ENCODE measurements around the gene PYCARD. TPM values are rescaled to one million over a fixed set of nuclear protein-coding genes. Genes with fewer than 3 reads are reported as not detected.
"Not testable (repeated sequence)": the region's sequence is repeated elsewhere in the genome, so short reads cannot be mapped to it uniquely, and the experiment has no call there.

The PYCARD gene
- total RNA-seq, 4 donors from 2014 or later = 53.0 to 70.7 (median 63.9) TPM

DNA sequence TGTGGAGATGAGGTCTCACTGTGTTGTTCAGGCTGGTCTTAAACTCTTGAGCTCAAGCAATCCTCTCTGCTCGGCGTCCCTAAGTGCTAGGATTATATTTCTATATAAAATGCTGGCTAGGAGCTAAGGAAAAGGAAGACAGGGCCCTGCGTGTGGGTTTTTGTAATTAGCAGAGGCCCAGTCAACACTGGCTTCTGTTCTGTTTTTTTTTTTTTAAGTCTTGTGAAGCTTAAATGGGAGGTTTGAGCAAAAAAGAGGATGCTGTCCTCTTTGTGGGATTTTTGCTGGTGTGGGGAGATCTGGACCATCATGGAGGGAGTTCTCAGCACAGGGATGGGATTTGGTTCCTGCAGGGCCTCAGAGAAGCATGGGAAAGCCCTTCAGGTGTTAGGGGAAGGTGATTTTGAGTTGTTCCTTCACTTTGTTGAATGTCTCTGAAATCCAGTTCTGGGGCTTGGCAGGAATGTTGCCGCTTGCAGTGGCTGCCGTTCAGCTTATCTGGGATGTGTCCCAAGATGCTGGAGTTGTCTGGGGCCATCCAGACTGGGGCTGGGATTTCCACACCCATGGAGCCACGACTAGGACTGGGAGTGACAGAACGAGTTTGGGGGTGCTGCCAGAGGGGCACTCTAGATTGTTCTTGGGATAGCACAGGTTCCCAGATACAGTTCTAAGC lies 4.2 kb downstream of the PYCARD start:
- Histone ChIP-seq H3K9me3 (no peaks in the 10 kb centered on the region), H3K27me3 (no peaks in the 10 kb centered on the region), H3K27ac (no peak overlapping the region), H3K36me3 (peaks cover 6 to 58% (median 23%) of the 10 kb centered on the region in 3 donors), H3K4me1 (peaks cover 21 to 48% (median 24%) of the 10 kb centered on the region in 3 donors), H3K4me3 (no peak overlapping the region)
- intact Hi-C loops (cut with DNase I) = no loop called here
- no peak for DNase-seq
- WGBS, 2 donors = 60 to 71% methylated on average over 4 to 7 of the region's 7 CpGs
- TF ChIP-seq POLR2A (IDR thresholded peaks at IDR 0.05) = no peak
- TF ChIP-seq, protein P1, sequence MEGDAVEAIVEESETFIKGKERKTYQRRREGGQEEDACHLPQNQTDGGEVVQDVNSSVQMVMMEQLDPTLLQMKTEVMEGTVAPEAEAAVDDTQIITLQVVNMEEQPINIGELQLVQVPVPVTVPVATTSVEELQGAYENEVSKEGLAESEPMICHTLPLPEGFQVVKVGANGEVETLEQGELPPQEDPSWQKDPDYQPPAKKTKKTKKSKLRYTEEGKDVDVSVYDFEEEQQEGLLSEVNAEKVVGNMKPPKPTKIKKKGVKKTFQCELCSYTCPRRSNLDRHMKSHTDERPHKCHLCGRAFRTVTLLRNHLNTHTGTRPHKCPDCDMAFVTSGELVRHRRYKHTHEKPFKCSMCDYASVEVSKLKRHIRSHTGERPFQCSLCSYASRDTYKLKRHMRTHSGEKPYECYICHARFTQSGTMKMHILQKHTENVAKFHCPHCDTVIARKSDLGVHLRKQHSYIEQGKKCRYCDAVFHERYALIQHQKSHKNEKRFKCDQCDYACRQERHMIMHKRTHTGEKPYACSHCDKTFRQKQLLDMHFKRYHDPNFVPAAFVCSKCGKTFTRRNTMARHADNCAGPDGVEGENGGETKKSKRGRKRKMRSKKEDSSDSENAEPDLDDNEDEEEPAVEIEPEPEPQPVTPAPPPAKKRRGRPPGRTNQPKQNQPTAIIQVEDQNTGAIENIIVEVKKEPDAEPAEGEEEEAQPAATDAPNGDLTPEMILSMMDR (IDR thresholded peaks at IDR 0.05) = no peak

DNA sequence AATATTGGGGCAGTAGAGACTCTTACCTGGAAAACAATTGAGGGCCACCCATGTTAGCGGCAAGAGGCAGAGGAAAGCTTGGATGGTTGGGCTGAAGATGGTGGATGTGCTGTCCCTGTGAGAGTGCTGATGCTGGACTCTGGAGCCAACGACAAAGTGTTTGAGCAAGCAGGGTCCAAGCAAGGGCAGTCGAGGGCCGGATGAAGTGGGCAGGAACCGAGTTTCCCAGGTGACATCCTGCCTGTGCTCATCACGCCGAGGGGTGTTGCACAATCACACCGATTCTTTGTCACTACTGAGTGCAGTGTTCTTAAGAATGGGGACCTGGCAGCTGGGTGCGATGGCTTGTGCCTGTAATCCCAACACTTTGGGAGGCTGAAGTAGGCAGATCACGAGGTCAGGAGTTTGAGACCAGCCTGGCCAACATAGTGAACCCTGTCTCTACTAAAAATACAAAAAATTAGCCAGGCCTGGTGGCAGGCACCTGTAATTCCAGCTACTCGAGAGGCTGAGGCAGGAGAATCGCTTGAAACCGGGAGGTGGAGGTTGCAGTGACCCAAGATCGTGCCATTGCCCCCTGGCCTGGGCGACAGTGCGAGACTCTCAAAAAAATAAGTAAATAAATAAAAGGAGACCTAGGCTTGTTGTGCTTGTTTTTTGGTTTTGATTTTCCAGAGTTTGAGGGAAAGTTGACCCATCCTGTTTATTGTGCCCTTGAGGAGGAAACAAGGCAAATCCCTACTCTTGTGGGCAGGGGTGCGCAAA lies 6.1 kb downstream of the PYCARD start:
- peaks cover 10 to 30% (median 13%) of the 10 kb centered on the region in 3 donors for H3K4me1 ChIP-seq
- no peak for DNase-seq
- H3K27ac ChIP-seq = no peak overlapping the region
- intact Hi-C loops (cut with DNase I) = no loop called here
- no peaks in the 10 kb centered on the region for H3K27me3 ChIP-seq
- TF ChIP-seq POLR2A (IDR thresholded peaks at IDR 0.05) = no peak
- TF ChIP-seq, protein P1 (IDR thresholded peaks at IDR 0.05) = no peak
- WGBS, 2 donors = 83 to 84% methylated on average over 17 of the region's 17 CpGs
- peaks cover 23 to 76% (median 33%) of the 10 kb centered on the region in 3 donors for H3K36me3 ChIP-seq
- H3K9me3 ChIP-seq = no peaks in the 10 kb centered on the region
- H3K4me3 ChIP-seq = no peak overlapping the region

DNA sequence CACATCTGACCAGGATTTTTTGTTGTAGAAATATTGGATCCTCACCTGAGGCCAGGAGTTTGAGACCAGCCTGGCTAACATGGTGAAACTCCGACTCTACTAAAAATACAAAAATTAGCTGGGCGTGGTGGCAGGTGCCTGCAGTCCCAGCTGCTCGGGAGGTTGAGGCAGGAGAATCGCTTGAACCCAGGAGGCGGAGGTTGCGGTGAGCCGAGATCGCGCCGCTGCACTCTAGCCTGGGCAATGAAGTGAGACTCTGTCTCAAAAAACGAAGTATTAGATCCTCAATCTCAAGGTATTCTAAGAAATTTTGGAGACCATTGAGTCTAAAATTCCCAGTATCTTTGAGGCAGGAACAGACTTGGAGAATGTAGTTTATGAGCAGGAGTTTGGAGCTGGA lies 6.7 kb downstream of the PYCARD start:
- H3K4me3 ChIP-seq; H3K27me3 ChIP-seq; H3K27ac ChIP-seq; intact Hi-C loops (cut with DNase I); H3K9me3 ChIP-seq; DNase-seq: not testable (repeated sequence)
- Histone ChIP-seq H3K36me3 (peaks cover 25 to 82% (median 40%) of the 10 kb centered on the region in 3 donors), H3K4me1 (peaks cover 4 to 23% (median 7%) of the 10 kb centered on the region in 3 donors)
- WGBS, 2 donors = 96 to 98% methylated on average over 11 of the region's 11 CpGs

DNA sequence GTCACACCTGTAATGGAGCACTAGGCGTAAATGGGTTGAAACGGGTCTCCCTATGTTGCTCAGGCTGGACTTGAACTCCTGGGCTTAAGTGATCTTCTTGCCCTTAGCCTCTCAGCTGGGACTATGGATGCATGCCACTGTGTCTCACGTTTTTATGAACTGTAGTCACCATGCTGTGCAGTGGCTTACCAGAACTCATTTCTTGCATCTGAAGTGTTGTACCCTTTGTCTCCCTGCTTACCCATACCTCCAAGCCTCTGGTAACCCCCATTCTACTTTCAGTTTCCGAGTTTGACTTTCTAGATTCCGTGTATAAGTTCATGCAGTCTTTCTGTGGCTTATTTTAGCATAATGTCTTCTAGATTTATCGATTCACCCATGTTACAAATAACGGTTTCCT lies 7.7 kb downstream of the PYCARD start:
- H3K27ac ChIP-seq = no peak overlapping the region
- no peaks in the 10 kb centered on the region for H3K27me3 ChIP-seq
- intact Hi-C loops (cut with DNase I) = no loop called here
- no peak overlapping the region for H3K4me3 ChIP-seq
- TF ChIP-seq, protein P1 (IDR thresholded peaks at IDR 0.05) = no peak
- TF ChIP-seq POLR2A (IDR thresholded peaks at IDR 0.05) = no peak
- 69 to 80% methylated on average over 7 of the region's 7 CpGs for WGBS, 2 donors
- DNase-seq = no peak
- peaks cover 0 to 13% (median 0%) of the 10 kb centered on the region in 3 donors for H3K4me1 ChIP-seq
- H3K9me3 ChIP-seq = no peaks in the 10 kb centered on the region
- peaks cover 34 to 85% (median 49%) of the 10 kb centered on the region in 3 donors for H3K36me3 ChIP-seq

DNA sequence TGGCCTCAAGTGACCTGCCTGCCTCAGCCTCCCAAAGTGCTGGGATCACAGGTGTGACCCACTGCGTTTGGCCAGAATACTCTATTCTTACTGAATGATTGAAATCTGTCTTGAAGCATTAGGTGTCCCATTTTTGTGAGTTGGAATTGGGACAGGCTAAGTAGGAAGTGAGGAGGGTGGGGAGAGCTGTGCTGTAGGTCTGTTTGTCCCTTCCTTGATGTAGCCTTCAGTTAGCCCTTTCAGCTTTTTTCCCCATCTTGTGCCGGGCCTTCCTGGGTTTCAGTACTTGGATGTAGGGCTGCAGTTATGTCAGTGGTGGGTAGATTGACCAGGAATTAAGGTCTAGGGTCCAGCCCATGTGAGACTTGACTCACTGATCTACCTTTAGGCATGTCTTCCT lies 8.7 kb downstream of the PYCARD start:
- intact Hi-C loops (cut with DNase I) = no loop called here
- 76 to 95% methylated on average over 2 of the region's 2 CpGs for WGBS, 2 donors
- no peak overlapping the region for H3K27ac ChIP-seq
- no peak for DNase-seq
- peaks cover 34 to 87% (median 60%) of the 10 kb centered on the region in 3 donors for H3K36me3 ChIP-seq
- peaks cover 0 to 8% (median 0%) of the 10 kb centered on the region in 3 donors for H3K4me1 ChIP-seq
- TF ChIP-seq, protein P1 (IDR thresholded peaks at IDR 0.05) = no peak
- TF ChIP-seq POLR2A (IDR thresholded peaks at IDR 0.05) = no peak
- no peak overlapping the region for H3K4me3 ChIP-seq
- no peaks in the 10 kb centered on the region for H3K27me3 ChIP-seq
- H3K9me3 ChIP-seq = no peaks in the 10 kb centered on the region

Data from esophagus squamous epithelium (tissue), 5 donors.